Ishikawa (cell line): ENCODE results near the gene TMEM186.

Source experiments
- CREB1 ChIP-seq: IDR thresholded peaks from 2 replicates; pipeline ENCODE4 v1.6.1; 2012; ENCODE audit warnings: low read depth
- EP300 ChIP-seq: IDR thresholded peaks from 2 replicates; pipeline ENCODE4 v1.6.1; 2012; ENCODE audit warnings: borderline replicate concordance
- REST ChIP-seq: IDR thresholded peaks from 2 replicates; pipeline ENCODE4 v1.6.1; 2012; ENCODE audit warnings: low read depth, mild to moderate bottlenecking
- ZBTB7A ChIP-seq: IDR thresholded peaks from 2 replicates; pipeline ENCODE4 v1.6.1; 2012; ENCODE audit warnings: low read depth

GRCh38 chr16:8785408-8785807, 12.0 kb downstream of the TMEM186 start:
- TF ChIP-seq ZBTB7A (no peak), CREB1 (no peak), REST (no peak), EP300 (no peak)
